Measurements from ENCODE around the gene ZNF493. TPM values are rescaled to one million over a fixed set of nuclear protein-coding genes. Genes with fewer than 3 reads are reported as not detected.

The ZNF493 gene
- total RNA-seq, 2 donors from 2014 or later = 25.9 to 29.5 TPM

DNA sequence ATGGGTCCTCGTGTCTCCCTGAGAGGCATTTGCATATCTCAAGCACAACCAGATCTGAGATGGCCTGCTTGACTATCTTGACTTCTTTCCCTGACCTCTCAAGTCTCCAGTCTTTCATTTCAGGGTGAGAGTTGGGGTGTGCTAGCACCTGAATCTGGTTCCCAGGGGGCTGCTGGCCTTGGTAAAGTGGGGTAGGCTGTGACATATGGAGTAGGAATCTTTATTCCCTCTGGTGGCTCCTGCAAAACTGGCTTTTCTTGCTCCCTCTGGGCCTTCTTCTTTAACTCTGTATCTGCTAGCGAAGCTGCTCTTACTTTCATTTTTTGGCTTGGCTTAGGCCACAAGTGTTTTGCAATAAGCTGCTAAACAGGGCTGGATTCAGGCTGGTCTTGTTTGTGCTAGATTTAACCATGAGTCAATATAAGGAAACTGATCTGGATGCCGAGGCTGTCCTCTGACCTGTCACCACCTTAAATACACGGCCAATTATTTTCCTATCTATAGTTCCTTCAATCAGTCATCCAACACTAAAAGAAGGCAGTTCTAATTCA is 42.3 kb downstream of the ZNF493 start:
- peaks cover 4% of the 10 kb centered on the region for H3K36me3 ChIP-seq (ENCODE audit: control insufficient read depth, insufficient read depth, low read length)
- Mint-ChIP-seq H3K27ac (no peak overlapping the region), H3K9me3 (peaks cover 22% of the 10 kb centered on the region), H3K4me1 (peaks cover 10% of the 10 kb centered on the region), H3K36me3 (ENCODE audit: low read depth) (peaks cover 25% of the 10 kb centered on the region), H3K27me3 (ENCODE audit: insufficient read depth) (no peaks in the 10 kb centered on the region), H3K4me3 (no peak overlapping the region)
- H3K9ac ChIP-seq (ENCODE audit: extremely low read depth, low read length, poor library complexity, severe bottlenecking) = no peak overlapping the region
- H3K4me1 ChIP-seq (ENCODE audit: control insufficient read depth, insufficient read depth, low read length) = no peaks in the 10 kb centered on the region
- H3K27me3 ChIP-seq (ENCODE audit: control insufficient read depth, insufficient read depth, low read length, poor library complexity, severe bottlenecking) = no peaks in the 10 kb centered on the region
- no peak overlapping the region for H3K4me3 ChIP-seq (ENCODE audit: low read length)
- 82 to 87% methylated on average over 4 of the region's 4 CpGs for WGBS, 2 experiments (ENCODE audit: insufficient coverage in 1 of 2, insufficient read length in 1 of 2)
- peaks cover 41% of the 10 kb centered on the region for H3K9me3 ChIP-seq (ENCODE audit: control insufficient read depth, low read length)
- TF ChIP-seq, protein P1, sequence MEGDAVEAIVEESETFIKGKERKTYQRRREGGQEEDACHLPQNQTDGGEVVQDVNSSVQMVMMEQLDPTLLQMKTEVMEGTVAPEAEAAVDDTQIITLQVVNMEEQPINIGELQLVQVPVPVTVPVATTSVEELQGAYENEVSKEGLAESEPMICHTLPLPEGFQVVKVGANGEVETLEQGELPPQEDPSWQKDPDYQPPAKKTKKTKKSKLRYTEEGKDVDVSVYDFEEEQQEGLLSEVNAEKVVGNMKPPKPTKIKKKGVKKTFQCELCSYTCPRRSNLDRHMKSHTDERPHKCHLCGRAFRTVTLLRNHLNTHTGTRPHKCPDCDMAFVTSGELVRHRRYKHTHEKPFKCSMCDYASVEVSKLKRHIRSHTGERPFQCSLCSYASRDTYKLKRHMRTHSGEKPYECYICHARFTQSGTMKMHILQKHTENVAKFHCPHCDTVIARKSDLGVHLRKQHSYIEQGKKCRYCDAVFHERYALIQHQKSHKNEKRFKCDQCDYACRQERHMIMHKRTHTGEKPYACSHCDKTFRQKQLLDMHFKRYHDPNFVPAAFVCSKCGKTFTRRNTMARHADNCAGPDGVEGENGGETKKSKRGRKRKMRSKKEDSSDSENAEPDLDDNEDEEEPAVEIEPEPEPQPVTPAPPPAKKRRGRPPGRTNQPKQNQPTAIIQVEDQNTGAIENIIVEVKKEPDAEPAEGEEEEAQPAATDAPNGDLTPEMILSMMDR (conservative IDR thresholded peaks at IDR 0.05) = no peak
- no peak overlapping the region for H3K27ac ChIP-seq (ENCODE audit: low read depth, low read length)
- DNase-seq = no peak

DNA sequence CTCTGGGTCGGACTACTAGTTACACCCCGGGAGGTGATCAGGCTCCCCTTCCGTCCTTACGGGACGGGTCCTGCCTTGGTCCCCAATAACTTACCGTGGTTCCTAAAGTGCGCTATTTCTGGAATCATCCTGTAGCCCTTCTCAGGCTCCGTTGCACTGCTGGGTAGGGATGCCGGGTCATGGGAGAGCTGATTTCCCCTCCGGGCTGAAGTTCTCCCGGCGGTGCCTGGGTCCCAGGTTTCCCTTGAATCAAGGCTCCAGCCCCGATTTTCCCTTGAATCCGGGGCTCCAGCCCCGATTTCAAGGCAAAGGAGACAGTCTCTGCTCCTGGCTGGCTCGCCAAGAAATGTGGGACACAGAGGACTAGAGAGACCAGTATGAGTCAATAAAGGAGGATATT is 43.4 kb downstream of the ZNF493 start:
- Histone ChIP-seq H3K27ac (ENCODE audit: low read depth, low read length) (no peak overlapping the region), H3K27me3 (ENCODE audit: control insufficient read depth, insufficient read depth, low read length, poor library complexity, severe bottlenecking) (no peaks in the 10 kb centered on the region), H3K9me3 (ENCODE audit: control insufficient read depth, low read length) (peaks cover 45% of the 10 kb centered on the region), H3K4me1 (ENCODE audit: control insufficient read depth, insufficient read depth, low read length) (no peaks in the 10 kb centered on the region), H3K36me3 (ENCODE audit: control insufficient read depth, insufficient read depth, low read length) (peaks cover 9% of the 10 kb centered on the region), H3K9ac (ENCODE audit: extremely low read depth, low read length, poor library complexity, severe bottlenecking) (no peak overlapping the region), H3K4me3 (ENCODE audit: low read length) (no peak overlapping the region)
- H3K36me3 Mint-ChIP-seq (ENCODE audit: low read depth) = peaks cover 35% of the 10 kb centered on the region
- no peak overlapping the region for H3K4me3 Mint-ChIP-seq
- H3K4me1 Mint-ChIP-seq = peaks cover 10% of the 10 kb centered on the region
- DNase-seq = no peak
- H3K9me3 Mint-ChIP-seq = peaks cover 32% of the 10 kb centered on the region
- 93 to 95% methylated on average over 11 to 16 of the region's 16 CpGs for WGBS, 2 experiments (ENCODE audit: insufficient coverage in 1 of 2, insufficient read length in 1 of 2)
- no peaks in the 10 kb centered on the region for H3K27me3 Mint-ChIP-seq (ENCODE audit: insufficient read depth)
- TF ChIP-seq, protein P1 (conservative IDR thresholded peaks at IDR 0.05) = no peak
- no peak overlapping the region for H3K27ac Mint-ChIP-seq

DNA sequence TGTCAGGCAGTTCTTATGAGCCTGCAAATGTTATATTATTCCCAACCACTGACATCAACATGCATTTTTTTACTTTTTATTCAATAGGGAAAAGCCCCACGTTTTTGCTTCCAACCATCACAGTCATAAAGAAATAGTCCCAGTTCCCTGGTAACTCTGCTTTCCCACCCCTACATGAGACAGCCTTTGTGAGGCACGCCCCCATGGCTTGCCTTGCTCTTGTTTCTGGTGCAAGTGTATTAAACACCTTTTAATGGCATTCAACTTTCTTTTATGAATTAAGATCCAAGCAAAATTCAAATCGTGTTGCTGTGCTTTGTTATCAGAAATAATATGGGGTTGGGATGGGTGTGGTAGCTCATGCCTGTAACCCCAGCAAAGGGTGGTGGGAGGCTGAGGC is 54.3 kb downstream of the ZNF493 start:
- Mint-ChIP-seq H3K9me3 (peaks cover 74% of the 10 kb centered on the region), H3K4me1 (no peaks in the 10 kb centered on the region), H3K27ac (no peak overlapping the region), H3K36me3 (ENCODE audit: low read depth) (peaks cover 80% of the 10 kb centered on the region), H3K4me3 (no peak overlapping the region), H3K27me3 (ENCODE audit: insufficient read depth) (no peaks in the 10 kb centered on the region)
- peaks cover 67% of the 10 kb centered on the region for H3K36me3 ChIP-seq (ENCODE audit: control insufficient read depth, insufficient read depth, low read length)
- no peak overlapping the region for H3K27ac ChIP-seq (ENCODE audit: low read depth, low read length)
- no peaks in the 10 kb centered on the region for H3K27me3 ChIP-seq (ENCODE audit: control insufficient read depth, insufficient read depth, low read length, poor library complexity, severe bottlenecking)
- H3K4me1 ChIP-seq (ENCODE audit: control insufficient read depth, insufficient read depth, low read length) = no peaks in the 10 kb centered on the region
- peaks cover 88% of the 10 kb centered on the region for H3K9me3 ChIP-seq (ENCODE audit: control insufficient read depth, low read length)
- TF ChIP-seq, protein P1 (conservative IDR thresholded peaks at IDR 0.05) = no peak
- no peak overlapping the region for H3K9ac ChIP-seq (ENCODE audit: extremely low read depth, low read length, poor library complexity, severe bottlenecking)
- 70 to 83% methylated on average over 1 to 3 of the region's 3 CpGs for WGBS, 2 experiments (ENCODE audit: insufficient coverage in 1 of 2, insufficient read length in 1 of 2)
- DNase-seq = no peak
- H3K4me3 ChIP-seq (ENCODE audit: low read length) = no peak overlapping the region

Data from endodermal cell (in vitro differentiated cells).